Rectal smooth muscle tissue (tissue), 1 donor: ENCODE results near the gene PRTN3.
"Not testable (repeated sequence)": the region's sequence is repeated elsewhere in the genome, so short reads cannot be mapped to it uniquely, and the experiment has no call there.

ENCODE experiments used
- H3K27ac ChIP-seq: one replicate; pipeline ENCODE4 v1.7.0; 2013; ENCODE audit warnings: low read depth, low read length, inconsistent platforms
- H3K27me3 ChIP-seq: one replicate; pipeline ENCODE4 v1.7.0; 2013; ENCODE audit warnings: low read length; ENCODE audit not compliant: control insufficient read depth, insufficient read depth
- H3K36me3 ChIP-seq: one replicate; pipeline ENCODE4 v1.7.0; 2013; ENCODE audit warnings: low read length; ENCODE audit not compliant: control insufficient read depth, insufficient read depth
- H3K4me1 ChIP-seq: one replicate; pipeline ENCODE4 v1.7.0; 2013; ENCODE audit warnings: low read length; ENCODE audit not compliant: control insufficient read depth, insufficient read depth
- H3K4me3 ChIP-seq: one replicate; pipeline ENCODE4 v1.7.0; 2013; ENCODE audit warnings: low read length
- H3K9ac ChIP-seq: one replicate; pipeline ENCODE4 v1.7.0; 2013; ENCODE audit warnings: low read length

PRTN3 gene

GRCh38 chr19:850221-850978 lies 9.6 kb downstream of the PRTN3 start:
- Histone ChIP-seq H3K36me3 (no peaks in the 10 kb centered on the region), H3K9ac (no peak overlapping the region), H3K27me3 (peaks cover 6% of the 10 kb centered on the region), H3K4me1 (peaks cover 8% of the 10 kb centered on the region), H3K4me3 (peak overlapping the region; percentile 19), H3K27ac (peak overlapping the region; percentile 80)

- Histone ChIP-seq H3K27me3 (peaks cover 5% of the 10 kb centered on the region), H3K9ac (no peak overlapping the region), H3K36me3 (no peaks in the 10 kb centered on the region), H3K4me1 (peaks cover 8% of the 10 kb centered on the region), H3K4me3 (peak overlapping the region; percentile 19), H3K27ac (peak overlapping the region; percentile 80)
Observed at GRCh38 chr19:850979-851335, 10.2 kb downstream of the PRTN3 start.

- no peak within 1 kb of the TSS for H3K4me3 ChIP-seq
Observed at GRCh38 chr19:852136-853013, 11.6 kb downstream of the PRTN3 start, which contains the start of gene ELANE. TSS of gene ELANE (plus strand) at chr19:852303. CDS start at chr19:852329, 26 bp downstream.

DNA sequence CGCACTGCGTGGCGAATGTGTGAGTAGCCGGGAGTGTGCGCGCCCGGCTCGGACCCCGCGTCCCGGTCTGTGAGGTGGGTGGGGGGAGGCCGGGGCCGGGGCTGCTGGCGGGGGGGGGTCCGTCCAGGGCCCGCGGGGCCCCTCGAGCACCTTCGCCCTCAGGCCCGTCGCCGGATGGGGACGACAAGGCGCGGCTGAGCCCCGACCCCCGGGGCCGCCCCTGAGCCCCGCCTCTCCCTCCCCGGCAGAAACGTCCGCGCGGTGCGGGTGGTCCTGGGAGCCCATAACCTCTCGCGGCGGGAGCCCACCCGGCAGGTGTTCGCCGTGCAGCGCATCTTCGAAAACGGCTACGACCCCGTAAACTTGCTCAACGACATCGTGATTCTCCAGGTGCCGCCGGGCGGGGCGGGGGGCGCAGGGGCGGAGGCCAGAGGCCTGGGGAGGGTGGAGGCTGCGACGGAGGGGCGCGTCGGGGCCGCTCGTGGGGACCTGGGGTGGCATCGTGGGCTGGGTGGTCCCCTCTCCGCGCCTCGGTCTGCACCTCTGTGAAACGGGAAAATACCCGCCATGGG lies 12.3 kb downstream of the PRTN3 start:
- H3K4me1 ChIP-seq, result peaks cover 8% of the 10 kb centered on the region
- no peaks in the 10 kb centered on the region for H3K36me3 ChIP-seq
- no peak overlapping the region for H3K4me3 ChIP-seq
- peaks cover 4% of the 10 kb centered on the region for H3K27me3 ChIP-seq
- H3K27ac ChIP-seq, result no peak overlapping the region
- no peak overlapping the region for H3K9ac ChIP-seq

More at GRCh38 chr19:852136-853013, 11.6 kb downstream of the PRTN3 start, which contains the start of gene ELANE:
- Histone ChIP-seq H3K9ac (no peak within 1 kb of the TSS), H3K36me3 (no peaks in the 10 kb centered on the region), H3K4me1 (peaks cover 8% of the 10 kb centered on the region), H3K27me3 (peaks cover 4% of the 10 kb centered on the region), H3K27ac (peak within 1 kb of the TSS; percentile 80)

DNA sequence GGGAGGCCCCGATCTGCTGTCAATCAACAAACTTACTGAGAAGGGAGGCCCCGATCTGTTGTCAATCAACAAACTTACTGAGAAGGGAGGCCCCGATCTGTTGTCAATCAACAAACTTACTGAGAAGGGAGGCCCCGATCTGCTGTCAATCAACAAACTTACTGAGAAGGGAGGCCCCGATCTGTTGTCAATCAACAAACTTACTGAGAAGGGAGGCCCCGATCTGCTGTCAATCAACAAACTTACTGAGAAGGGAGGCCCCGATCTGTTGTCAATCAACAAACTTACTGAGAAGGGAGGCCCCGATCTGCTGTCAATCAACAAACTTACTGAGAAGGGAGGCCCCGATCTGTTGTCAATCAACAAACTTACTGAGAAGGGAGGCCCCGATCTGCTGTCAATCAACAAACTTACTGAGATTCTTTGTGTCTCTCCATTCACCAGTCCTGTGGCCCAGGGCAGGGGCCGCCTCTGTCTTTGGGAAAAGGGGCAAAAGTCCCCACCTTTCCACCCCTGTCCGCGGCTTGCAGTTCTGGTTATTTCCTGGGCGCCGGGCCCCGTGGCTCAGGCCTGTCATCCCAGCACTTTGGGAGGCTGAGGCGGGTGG lies 12.9 kb downstream of the PRTN3 start:
- not testable (repeated sequence) for H3K36me3 ChIP-seq, H3K27ac ChIP-seq, H3K9ac ChIP-seq, H3K27me3 ChIP-seq, H3K4me3 ChIP-seq, H3K4me1 ChIP-seq

DNA sequence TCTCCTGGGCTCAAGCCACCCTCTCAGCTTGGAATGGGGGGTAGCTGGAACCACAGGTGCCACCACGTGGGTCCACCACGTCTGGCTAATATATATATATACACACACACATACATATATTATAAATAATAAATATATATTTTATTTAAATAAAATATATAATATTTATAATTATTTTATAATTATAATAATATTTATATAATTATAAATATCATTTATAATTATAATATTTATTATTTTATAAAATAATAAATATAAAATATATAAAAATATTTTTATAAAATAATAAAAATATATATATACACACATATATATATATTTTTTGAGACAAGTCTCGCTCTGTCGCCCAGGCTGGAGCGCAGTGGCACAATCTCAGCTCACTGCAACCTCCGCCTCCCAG lies 13.8 kb downstream of the PRTN3 start:
- peaks cover 4% of the 10 kb centered on the region for H3K27me3 ChIP-seq
- peaks cover 8% of the 10 kb centered on the region for H3K4me1 ChIP-seq

GRCh38 chr19:855142-855541 lies 14.3 kb downstream of the PRTN3 start:
- no peak overlapping the region for H3K4me3 ChIP-seq
- H3K27me3 ChIP-seq, result peaks cover 4% of the 10 kb centered on the region
- no peak overlapping the region for H3K27ac ChIP-seq
- peaks cover 8% of the 10 kb centered on the region for H3K4me1 ChIP-seq
- H3K9ac ChIP-seq, result no peak overlapping the region
- H3K36me3 ChIP-seq, result no peaks in the 10 kb centered on the region

More for the DNA sequence above, 13.8 kb downstream of the PRTN3 start:
- H3K36me3 ChIP-seq, result no peaks in the 10 kb centered on the region
- H3K9ac ChIP-seq, result no peak overlapping the region
- H3K4me3 ChIP-seq, result no peak overlapping the region
- H3K27ac ChIP-seq, result no peak overlapping the region

DNA sequence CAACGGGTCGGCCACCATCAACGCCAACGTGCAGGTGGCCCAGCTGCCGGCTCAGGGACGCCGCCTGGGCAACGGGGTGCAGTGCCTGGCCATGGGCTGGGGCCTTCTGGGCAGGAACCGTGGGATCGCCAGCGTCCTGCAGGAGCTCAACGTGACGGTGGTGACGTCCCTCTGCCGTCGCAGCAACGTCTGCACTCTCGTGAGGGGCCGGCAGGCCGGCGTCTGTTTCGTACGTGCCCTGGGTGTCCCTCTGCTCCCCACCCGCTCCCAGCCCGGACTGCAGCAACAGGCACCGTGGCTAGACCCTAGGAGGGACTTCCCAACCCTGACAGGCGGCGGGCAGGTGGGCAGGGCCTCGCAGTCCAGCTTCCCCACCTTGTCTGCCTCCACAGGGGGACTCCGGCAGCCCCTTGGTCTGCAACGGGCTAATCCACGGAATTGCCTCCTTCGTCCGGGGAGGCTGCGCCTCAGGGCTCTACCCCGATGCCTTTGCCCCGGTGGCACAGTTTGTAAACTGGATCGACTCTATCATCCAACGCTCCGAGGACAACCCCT lies 14.8 kb downstream of the PRTN3 start:
- no peaks in the 10 kb centered on the region for H3K36me3 ChIP-seq
- H3K27me3 ChIP-seq, result peaks cover 4% of the 10 kb centered on the region
- no peak overlapping the region for H3K27ac ChIP-seq
- peaks cover 8% of the 10 kb centered on the region for H3K4me1 ChIP-seq
- H3K4me3 ChIP-seq, result no peak overlapping the region
- no peak overlapping the region for H3K9ac ChIP-seq

DNA sequence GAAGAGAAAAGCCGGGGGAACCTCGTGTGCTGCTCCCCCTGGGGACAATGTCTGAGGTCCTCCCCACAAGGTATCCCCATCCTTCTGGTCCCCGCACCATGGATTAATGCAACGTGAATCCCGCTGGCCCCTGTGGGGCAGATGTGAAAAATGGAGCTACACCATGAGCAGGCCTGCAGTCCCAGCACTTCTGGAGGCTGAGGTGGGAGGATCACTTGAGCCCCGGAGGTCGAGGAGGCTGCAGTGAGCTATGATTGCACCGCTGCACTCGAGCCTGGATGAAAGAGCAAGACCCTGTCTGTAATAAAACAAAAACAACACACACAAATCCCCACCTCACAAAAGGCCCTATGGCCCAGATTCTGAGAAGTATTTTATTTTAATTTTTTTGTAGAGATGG lies 17.5 kb downstream of the PRTN3 start:
- Histone ChIP-seq H3K4me3 (no peak overlapping the region), H3K27me3 (no peaks in the 10 kb centered on the region), H3K36me3 (no peaks in the 10 kb centered on the region), H3K27ac (no peak overlapping the region), H3K9ac (no peak overlapping the region), H3K4me1 (no peaks in the 10 kb centered on the region)

DNA sequence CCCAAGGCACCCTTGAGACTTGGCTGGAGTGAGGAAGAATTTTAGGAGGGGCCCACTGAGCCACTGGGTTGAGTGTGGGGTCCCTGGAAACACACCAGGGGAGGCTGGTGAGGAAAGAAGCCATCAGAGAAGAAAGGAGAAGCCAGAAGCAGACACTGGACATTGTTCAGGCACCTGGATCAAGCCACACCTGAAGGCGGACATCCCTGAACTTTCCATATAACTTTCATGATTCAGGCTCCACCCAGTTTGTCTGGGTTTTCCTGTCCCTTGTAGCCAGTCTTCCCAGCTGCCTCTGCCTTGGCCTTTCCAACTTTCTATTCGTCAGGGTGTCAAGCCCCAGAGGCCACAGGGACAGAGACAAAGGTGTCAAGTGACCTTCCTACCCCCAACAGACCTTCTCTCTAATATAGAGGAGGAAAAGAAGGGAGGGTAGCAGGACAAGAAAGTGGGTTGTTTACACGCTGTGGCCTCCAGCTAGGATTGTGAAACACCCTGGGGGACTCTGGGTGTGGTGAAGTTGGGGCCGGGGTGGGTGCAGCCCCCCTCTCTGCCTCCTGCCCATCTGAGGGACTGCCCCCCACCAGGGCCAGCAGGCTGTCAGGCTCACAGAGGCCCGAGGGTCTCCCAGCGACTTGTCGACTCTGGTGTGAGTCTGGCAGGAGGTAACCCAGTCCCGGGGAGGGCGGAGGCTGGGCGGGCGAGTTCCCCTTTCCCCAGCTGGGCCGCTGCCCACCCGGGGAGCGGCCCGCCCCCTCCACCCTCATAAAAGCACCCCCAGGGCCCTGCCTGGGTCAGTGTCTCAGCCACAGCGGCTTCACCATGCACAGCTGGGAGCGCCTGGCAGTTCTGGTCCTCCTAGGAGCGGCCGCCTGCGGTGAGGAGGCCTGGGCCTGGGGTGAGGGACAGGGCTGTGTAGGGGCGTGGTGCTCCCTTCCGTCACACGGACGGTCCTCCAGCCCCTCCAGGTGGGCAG lies 18.4 kb downstream of the PRTN3 start, which contains the start of gene CFD:
TSS of gene CFD (plus strand) at position 797 of the 976 bp plus-strand sequence. CDS start at position 823, 26 bp downstream.
- Histone ChIP-seq H3K4me3 (peak within 1 kb of the TSS; percentile 54), H3K27me3 (no peaks in the 10 kb centered on the region), H3K27ac (no peak within 1 kb of the TSS), H3K4me1 (peaks cover 3% of the 10 kb centered on the region), H3K9ac (no peak within 1 kb of the TSS), H3K36me3 (no peaks in the 10 kb centered on the region)

GRCh38 chr19:861141-861755 lies 20.4 kb downstream of the PRTN3 start:
- no peak overlapping the region for H3K27ac ChIP-seq
- H3K36me3 ChIP-seq, result no peaks in the 10 kb centered on the region
- no peaks in the 10 kb centered on the region for H3K27me3 ChIP-seq
- H3K9ac ChIP-seq, result no peak overlapping the region
- H3K4me3 ChIP-seq, result no peak overlapping the region
- H3K4me1 ChIP-seq, result peaks cover 3% of the 10 kb centered on the region
